ENCODE results near the gene GPR25. TPM values are rescaled to one million over a fixed set of nuclear protein-coding genes. Genes with fewer than 3 reads are reported as not detected.

GPR25 gene
- not detected for total RNA-seq

GRCh38 chr1:200872446-200873115 is at the start of gene GPR25:
TSS of gene GPR25 (plus strand) at chr1:200872981. CDS start at chr1:200873038, 57 bp downstream.
- no peak for DNase-seq

GRCh38 chr1:200831091-200831490 is 41.7 kb upstream of the GPR25 start:
- no peak for DNase-seq

- DNase-seq, result no peak
These were observed 38.4 kb upstream of the GPR25 start for GRCh38 chr1:200834383-200834782.

DNA sequence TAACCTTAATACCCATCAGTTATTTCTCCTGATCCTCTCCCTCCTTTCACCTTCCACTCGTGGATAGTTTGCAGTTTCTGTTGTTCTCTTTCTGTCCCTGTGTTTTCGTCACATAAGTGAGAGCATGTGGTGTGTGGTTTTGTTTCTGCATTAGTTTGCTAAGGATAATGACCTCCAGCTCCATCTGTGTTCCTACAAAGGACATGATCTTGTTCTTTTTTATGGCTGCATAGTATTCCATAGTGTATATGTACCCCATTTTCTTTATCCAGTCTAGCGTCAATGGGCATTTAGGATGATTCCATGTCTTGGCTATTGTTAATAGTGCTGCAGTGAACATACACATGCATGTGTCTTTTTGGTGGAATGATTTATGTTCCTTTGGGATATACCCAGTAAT is 36.6 kb upstream of the GPR25 start:
- no peak for DNase-seq

- peak; percentile 13 for DNase-seq
These were observed 34.7 kb upstream of the GPR25 start for GRCh38 chr1:200837931-200838571.

- no peak for DNase-seq
These were observed 33.9 kb upstream of the GPR25 start for GRCh38 chr1:200838676-200839445.

GRCh38 chr1:200845360-200845759 is 27.4 kb upstream of the GPR25 start:
- no peak for DNase-seq

- DNase-seq, result no peak
These were observed 26.4 kb upstream of the GPR25 start for GRCh38 chr1:200846398-200846797.

GRCh38 chr1:200849430-200849829 is 23.4 kb upstream of the GPR25 start:
- no peak for DNase-seq

GRCh38 chr1:200850554-200850953 is 22.2 kb upstream of the GPR25 start:
- DNase-seq, result no peak

- peak; percentile 15 for DNase-seq
These were observed 15.9 kb upstream of the GPR25 start for GRCh38 chr1:200856716-200857357.

GRCh38 chr1:200857804-200858203 is 15.0 kb upstream of the GPR25 start:
- no peak for DNase-seq

GRCh38 chr1:200861937-200862647 is 10.7 kb upstream of the GPR25 start:
- DNase-seq, result no peak

GRCh38 chr1:200862713-200863415 is 9.9 kb upstream of the GPR25 start:
- DNase-seq, result no peak

- no peak for DNase-seq
These were observed 6.7 kb upstream of the GPR25 start for GRCh38 chr1:200866116-200866515.

DNA sequence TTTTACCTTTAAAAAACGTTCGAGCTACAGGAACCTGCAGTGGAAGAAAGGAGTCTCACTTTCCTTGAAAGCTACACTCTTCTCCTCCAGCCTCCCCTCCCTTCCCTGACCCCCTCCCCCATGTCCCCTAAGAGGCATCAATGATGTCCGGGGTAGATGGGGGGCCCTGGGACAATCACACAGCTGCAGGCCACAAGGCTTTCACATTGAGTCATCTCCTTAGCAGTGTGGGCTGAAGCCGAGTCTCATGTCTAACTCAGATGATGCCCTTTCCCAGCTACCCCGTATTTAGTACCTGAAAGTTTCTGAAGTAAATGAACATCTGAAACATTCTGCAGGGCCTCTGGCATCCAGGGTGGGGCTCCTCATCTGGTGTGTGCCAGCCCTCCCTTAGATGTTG is 6.3 kb upstream of the GPR25 start:
- DNase-seq, result no peak

- DNase-seq, result no peak
These were observed 5.6 kb upstream of the GPR25 start for GRCh38 chr1:200867018-200867811.

- no peak for DNase-seq
These were observed 3.4 kb upstream of the GPR25 start for GRCh38 chr1:200869376-200869752.

DNA sequence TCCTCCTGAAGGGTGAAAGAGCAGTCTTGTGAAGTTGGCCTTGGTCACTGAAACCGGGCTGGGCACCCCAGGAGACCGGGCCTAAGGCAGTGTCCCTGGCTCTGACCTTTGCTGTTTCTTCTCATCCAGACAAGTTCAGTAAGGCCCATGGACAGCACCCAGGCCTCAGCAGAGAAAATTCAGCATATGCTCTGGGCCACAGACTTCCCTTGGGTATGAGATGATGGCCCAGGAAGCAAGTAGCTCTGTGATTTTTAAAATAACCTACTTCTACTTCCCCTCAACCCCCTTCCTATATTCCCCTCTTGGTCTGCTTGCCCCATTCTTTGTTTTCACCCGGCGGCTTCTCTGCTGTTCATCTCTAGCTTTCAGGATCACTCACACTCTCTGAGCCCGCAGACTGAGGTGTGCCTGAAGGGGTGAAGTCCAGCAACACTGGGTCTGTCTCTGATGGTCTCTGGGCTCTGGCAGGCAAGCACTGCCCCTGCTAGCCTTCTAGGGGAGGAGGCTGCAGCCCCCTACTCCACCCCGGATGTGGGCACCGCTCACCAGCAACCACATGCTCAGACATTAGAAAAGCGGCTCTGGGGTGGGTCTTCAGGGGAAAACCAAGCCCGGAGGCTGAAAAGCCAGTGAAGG is 2.9 kb upstream of the GPR25 start:
- no peak for DNase-seq

DNA sequence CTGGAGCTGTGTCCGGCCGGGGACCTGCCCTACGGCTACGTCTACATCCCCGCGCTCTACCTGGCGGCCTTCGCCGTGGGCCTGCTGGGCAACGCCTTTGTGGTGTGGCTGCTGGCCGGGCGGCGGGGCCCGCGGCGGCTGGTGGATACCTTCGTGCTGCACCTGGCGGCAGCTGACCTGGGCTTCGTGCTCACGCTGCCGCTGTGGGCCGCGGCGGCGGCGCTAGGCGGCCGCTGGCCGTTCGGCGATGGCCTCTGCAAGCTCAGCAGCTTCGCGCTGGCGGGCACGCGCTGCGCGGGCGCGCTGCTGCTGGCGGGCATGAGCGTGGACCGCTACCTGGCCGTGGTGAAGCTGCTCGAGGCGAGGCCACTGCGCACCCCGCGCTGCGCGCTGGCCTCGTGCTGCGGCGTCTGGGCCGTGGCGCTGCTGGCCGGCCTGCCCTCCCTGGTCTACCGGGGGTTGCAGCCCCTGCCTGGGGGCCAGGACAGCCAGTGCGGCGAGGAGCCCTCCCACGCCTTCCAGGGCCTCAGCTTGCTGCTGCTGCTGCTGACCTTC is 412 bp downstream of the GPR25 start:
- no peak for DNase-seq

Data from skin of body (tissue), 2 donors.